NCI-H2227 (cell line): ENCODE measurements around the gene LRIG1.

ENCODE experiments used
- DNase-seq: peaks from one replicate; lab custom pipeline; 2025; ENCODE audit not compliant: unreplicated experiment; lab: John Stamatoyannopoulos, UW

Gene LRIG1

GRCh38 chr3:66500576-66501482, at the start of gene LRIG1:
Gene LRIG1 (minus strand): TSS chr3:66501022. CDS start chr3:66500407, 615 bp downstream.
- DNase-seq = peak; percentile 97

- DNase-seq = no peak
Observed at GRCh38 chr3:66544619-66545429, 44.0 kb upstream of the LRIG1 start.

GRCh38 chr3:66542153-66542552, 41.3 kb upstream of the LRIG1 start:
- no peak for DNase-seq

- DNase-seq = no peak
Observed at GRCh38 chr3:66539466-66539989, 38.7 kb upstream of the LRIG1 start.

GRCh38 chr3:66538390-66538789, 37.6 kb upstream of the LRIG1 start:
- DNase-seq = no peak

- DNase-seq = no peak
Observed at GRCh38 chr3:66537735-66538134, 36.9 kb upstream of the LRIG1 start.

- no peak for DNase-seq
Observed at GRCh38 chr3:66536791-66537190, 36.0 kb upstream of the LRIG1 start.

GRCh38 chr3:66534304-66534845, 33.6 kb upstream of the LRIG1 start:
- no peak for DNase-seq

- no peak for DNase-seq
Observed at GRCh38 chr3:66532613-66533012, 31.8 kb upstream of the LRIG1 start.

- DNase-seq = no peak
Observed at GRCh38 chr3:66532160-66532587, 31.4 kb upstream of the LRIG1 start.

- no peak for DNase-seq
Observed at GRCh38 chr3:66531256-66531655, 30.4 kb upstream of the LRIG1 start.

- DNase-seq = no peak
Observed at GRCh38 chr3:66527246-66527645, 26.4 kb upstream of the LRIG1 start.

GRCh38 chr3:66525771-66526170, 24.9 kb upstream of the LRIG1 start:
- DNase-seq = no peak

- DNase-seq = no peak
Observed at GRCh38 chr3:66520724-66521123, 19.9 kb upstream of the LRIG1 start.

- no peak for DNase-seq
Observed at GRCh38 chr3:66518644-66519043, 17.8 kb upstream of the LRIG1 start.

- DNase-seq = no peak
Observed at GRCh38 chr3:66518126-66518525, 17.3 kb upstream of the LRIG1 start.

GRCh38 chr3:66517241-66517640, 16.4 kb upstream of the LRIG1 start:
- DNase-seq = no peak

GRCh38 chr3:66508461-66508860, 7.6 kb upstream of the LRIG1 start:
- DNase-seq = no peak

- no peak for DNase-seq
Observed at GRCh38 chr3:66507423-66508260, 6.8 kb upstream of the LRIG1 start.

- DNase-seq = no peak
Observed at GRCh38 chr3:66506154-66506553, 5.3 kb upstream of the LRIG1 start.
